Nephron (organoid): ENCODE measurements around the gene ABCB11.

Experiments
- H3K27ac Mint-ChIP-seq, 3 experiments: 2 replicates each; pipeline ENCODE4 v1.8.0; 2020; ENCODE audit warnings: mixed read lengths in 3 of 3, mild to moderate bottlenecking in 2 of 3, moderate library complexity in 1 of 3
- H3K27me3 Mint-ChIP-seq: 2 replicates; pipeline ENCODE4 v1.8.0; 2021; ENCODE audit warnings: low read depth, mild to moderate bottlenecking, moderate library complexity, mixed read lengths
- H3K36me3 Mint-ChIP-seq: 2 replicates; pipeline ENCODE4 v1.8.0; 2020; ENCODE audit warnings: low read depth, mixed read lengths
- H3K4me1 Mint-ChIP-seq: 2 replicates; pipeline ENCODE4 v1.8.0; 2020; ENCODE audit warnings: mixed read lengths
- H3K4me3 Mint-ChIP-seq, 3 experiments: 2 replicates each; pipeline ENCODE4 v1.8.0; 2020; ENCODE audit warnings: mild to moderate bottlenecking in 3 of 3, mixed read lengths in 3 of 3, moderate library complexity in 2 of 3
- H3K9me3 Mint-ChIP-seq: 2 replicates; pipeline ENCODE4 v1.8.0; 2020; ENCODE audit warnings: mixed read lengths
- TF ChIP-seq, protein P1 (sequence below), 3 experiments: fragments of 200-600 bp; sonication (generic); IDR thresholded peaks; one replicate each; pipeline ENCODE4 v1.5.0; 2021; ENCODE audit warnings: antibody characterized with exemption in 3 of 3; ENCODE audit not compliant: unreplicated experiment in 3 of 3

ABCB11 gene

GRCh38 chr2:169072163-169072925 lies 41.2 kb upstream of the ABCB11 start:
- no peak overlapping the region for H3K4me3 Mint-ChIP-seq
- no peak overlapping the region for H3K27ac Mint-ChIP-seq
- no peaks in the 10 kb centered on the region for H3K9me3 Mint-ChIP-seq
- H3K27me3 Mint-ChIP-seq = no peaks in the 10 kb centered on the region
- H3K4me1 Mint-ChIP-seq = no peaks in the 10 kb centered on the region
- no peaks in the 10 kb centered on the region for H3K36me3 Mint-ChIP-seq
- TF ChIP-seq, protein P1, sequence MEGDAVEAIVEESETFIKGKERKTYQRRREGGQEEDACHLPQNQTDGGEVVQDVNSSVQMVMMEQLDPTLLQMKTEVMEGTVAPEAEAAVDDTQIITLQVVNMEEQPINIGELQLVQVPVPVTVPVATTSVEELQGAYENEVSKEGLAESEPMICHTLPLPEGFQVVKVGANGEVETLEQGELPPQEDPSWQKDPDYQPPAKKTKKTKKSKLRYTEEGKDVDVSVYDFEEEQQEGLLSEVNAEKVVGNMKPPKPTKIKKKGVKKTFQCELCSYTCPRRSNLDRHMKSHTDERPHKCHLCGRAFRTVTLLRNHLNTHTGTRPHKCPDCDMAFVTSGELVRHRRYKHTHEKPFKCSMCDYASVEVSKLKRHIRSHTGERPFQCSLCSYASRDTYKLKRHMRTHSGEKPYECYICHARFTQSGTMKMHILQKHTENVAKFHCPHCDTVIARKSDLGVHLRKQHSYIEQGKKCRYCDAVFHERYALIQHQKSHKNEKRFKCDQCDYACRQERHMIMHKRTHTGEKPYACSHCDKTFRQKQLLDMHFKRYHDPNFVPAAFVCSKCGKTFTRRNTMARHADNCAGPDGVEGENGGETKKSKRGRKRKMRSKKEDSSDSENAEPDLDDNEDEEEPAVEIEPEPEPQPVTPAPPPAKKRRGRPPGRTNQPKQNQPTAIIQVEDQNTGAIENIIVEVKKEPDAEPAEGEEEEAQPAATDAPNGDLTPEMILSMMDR (IDR thresholded peaks at IDR 0.05; ENCODE audit: unreplicated experiment in 3 of 3) = no peak

GRCh38 chr2:169071455-169071854 lies 40.3 kb upstream of the ABCB11 start:
- Mint-ChIP-seq H3K4me3 (no peak overlapping the region), H3K9me3 (no peaks in the 10 kb centered on the region), H3K27me3 (no peaks in the 10 kb centered on the region), H3K36me3 (no peaks in the 10 kb centered on the region), H3K4me1 (no peaks in the 10 kb centered on the region), H3K27ac (no peak overlapping the region)
- TF ChIP-seq, protein P1 (IDR thresholded peaks at IDR 0.05; ENCODE audit: unreplicated experiment in 3 of 3) = no peak

- no peak overlapping the region for H3K27ac Mint-ChIP-seq
- no peak overlapping the region for H3K4me3 Mint-ChIP-seq
- no peaks in the 10 kb centered on the region for H3K27me3 Mint-ChIP-seq
- no peaks in the 10 kb centered on the region for H3K9me3 Mint-ChIP-seq
- no peaks in the 10 kb centered on the region for H3K36me3 Mint-ChIP-seq
- TF ChIP-seq, protein P1 (IDR thresholded peaks at IDR 0.05; ENCODE audit: unreplicated experiment in 3 of 3) = no peak
- H3K4me1 Mint-ChIP-seq = no peaks in the 10 kb centered on the region
Measured at GRCh38 chr2:169069833-169070232, 38.7 kb upstream of the ABCB11 start.

DNA sequence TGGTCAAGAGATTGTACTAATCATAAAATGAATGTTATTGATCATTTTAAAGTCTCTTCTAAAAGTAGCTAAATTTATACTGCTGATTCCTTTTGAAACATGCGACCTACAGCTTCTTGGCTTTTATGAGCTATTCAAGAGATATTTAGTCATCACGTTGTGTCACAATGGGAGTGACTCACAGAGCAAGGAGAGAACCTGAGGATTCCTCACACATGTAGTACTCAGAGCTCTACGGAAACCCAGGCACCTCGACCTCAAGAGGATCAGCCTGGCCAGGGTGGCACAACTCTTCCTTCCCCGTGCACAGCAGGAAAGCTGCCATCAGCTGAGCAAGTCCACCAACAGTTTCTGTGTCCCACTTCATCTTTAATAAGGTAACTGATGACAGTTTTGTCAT lies 38.2 kb upstream of the ABCB11 start, which contains the start of gene DHRS9:
DHRS9 (plus strand) TSS at position 223 of the 400 bp plus-strand sequence. CDS start 12,019 bp downstream, outside the sequence.
- Mint-ChIP-seq H3K27ac (no peak within 1 kb of the TSS), H3K4me3 (no peak within 1 kb of the TSS), H3K36me3 (no peaks in the 10 kb centered on the region), H3K27me3 (no peaks in the 10 kb centered on the region), H3K4me1 (no peaks in the 10 kb centered on the region), H3K9me3 (no peaks in the 10 kb centered on the region)
- TF ChIP-seq, protein P1 (IDR thresholded peaks at IDR 0.05; ENCODE audit: unreplicated experiment in 3 of 3) = no peak

DNA sequence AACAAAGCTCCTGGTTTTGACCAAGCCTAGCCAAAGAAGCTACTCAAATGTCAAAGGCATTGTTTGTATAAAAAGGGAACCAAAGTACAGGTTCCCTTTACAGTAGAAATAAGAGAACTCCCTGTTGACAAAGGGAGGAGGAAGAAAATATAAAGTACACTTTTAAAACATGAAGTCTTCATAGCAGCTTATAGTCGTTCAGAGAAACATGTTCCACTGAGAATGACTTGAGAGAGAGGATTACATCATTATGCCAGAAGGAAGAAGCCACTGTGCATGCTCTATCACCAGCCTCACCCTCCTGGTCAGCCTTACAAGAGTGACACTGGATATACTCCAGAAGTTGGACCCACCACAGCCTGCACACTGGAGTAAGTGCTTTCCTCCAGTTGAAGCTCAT lies 35.8 kb upstream of the ABCB11 start:
- no peak overlapping the region for H3K4me3 Mint-ChIP-seq
- no peaks in the 10 kb centered on the region for H3K36me3 Mint-ChIP-seq
- H3K27ac Mint-ChIP-seq = no peak overlapping the region
- H3K9me3 Mint-ChIP-seq = no peaks in the 10 kb centered on the region
- TF ChIP-seq, protein P1 (IDR thresholded peaks at IDR 0.05; ENCODE audit: unreplicated experiment in 3 of 3) = no peak
- no peaks in the 10 kb centered on the region for H3K4me1 Mint-ChIP-seq
- H3K27me3 Mint-ChIP-seq = no peaks in the 10 kb centered on the region
